ENCODE results near the gene SEZ6L. TPM values are rescaled to one million over a fixed set of nuclear protein-coding genes. Genes with fewer than 3 reads are reported as not detected.

Gene SEZ6L
- polyA plus RNA-seq, 2 donors, result 0.01 to 0.04 TPM

- H3K27ac ChIP-seq (ENCODE audit: low read depth in 2 of 2, low read length in 1 of 2), result no peak overlapping the region
- no peaks in the 10 kb centered on the region for H3K36me3 ChIP-seq (ENCODE audit: control insufficient read depth in 2 of 2, insufficient read depth in 2 of 2, low read length in 1 of 2)
- H3K27me3 ChIP-seq (ENCODE audit: control insufficient read depth in 1 of 2, insufficient read depth in 2 of 2, low read length in 2 of 2), result peaks cover 0 to 3% of the 10 kb centered on the region in 2 donors
- WGBS, 2 donors, result 42 to 56% methylated on average over 4 of the region's 4 CpGs
- no peaks in the 10 kb centered on the region for H3K9me3 ChIP-seq (ENCODE audit: control insufficient read depth in 2 of 2, insufficient read depth in 1 of 2, low read depth in 1 of 2, low read length in 1 of 2)
- H3K4me1 ChIP-seq (ENCODE audit: control insufficient read depth in 2 of 2, insufficient read depth in 2 of 2, low read length in 1 of 2), result no peaks in the 10 kb centered on the region
- no peak overlapping the region for H3K4me3 ChIP-seq (ENCODE audit: low read depth in 1 of 2, low read length in 2 of 2)
Observed at GRCh38 chr22:26303475-26303874, 134.2 kb downstream of the SEZ6L start.

GRCh38 chr22:26304730-26305129 is 135.5 kb downstream of the SEZ6L start:
- peaks cover 0 to 3% of the 10 kb centered on the region in 2 donors for H3K27me3 ChIP-seq (ENCODE audit: control insufficient read depth in 1 of 2, insufficient read depth in 2 of 2, low read length in 2 of 2)
- no peak overlapping the region for H3K4me3 ChIP-seq (ENCODE audit: low read depth in 1 of 2, low read length in 2 of 2)
- no peaks in the 10 kb centered on the region for H3K4me1 ChIP-seq (ENCODE audit: control insufficient read depth in 2 of 2, insufficient read depth in 2 of 2, low read length in 1 of 2)
- H3K9me3 ChIP-seq (ENCODE audit: control insufficient read depth in 2 of 2, insufficient read depth in 1 of 2, low read depth in 1 of 2, low read length in 1 of 2), result no peaks in the 10 kb centered on the region
- WGBS, 2 donors, result 69 to 81% methylated on average over 3 of the region's 3 CpGs
- no peaks in the 10 kb centered on the region for H3K36me3 ChIP-seq (ENCODE audit: control insufficient read depth in 2 of 2, insufficient read depth in 2 of 2, low read length in 1 of 2)
- no peak overlapping the region for H3K27ac ChIP-seq (ENCODE audit: low read depth in 2 of 2, low read length in 1 of 2)

GRCh38 chr22:26308467-26308866 is 139.2 kb downstream of the SEZ6L start:
- Histone ChIP-seq H3K4me3 (ENCODE audit: low read depth in 1 of 2, low read length in 2 of 2) (no peak overlapping the region), H3K27ac (ENCODE audit: low read depth in 2 of 2, low read length in 1 of 2) (no peak overlapping the region), H3K36me3 (ENCODE audit: control insufficient read depth in 2 of 2, insufficient read depth in 2 of 2, low read length in 1 of 2) (no peaks in the 10 kb centered on the region), H3K4me1 (ENCODE audit: control insufficient read depth in 2 of 2, insufficient read depth in 2 of 2, low read length in 1 of 2) (no peaks in the 10 kb centered on the region), H3K27me3 (ENCODE audit: control insufficient read depth in 1 of 2, insufficient read depth in 2 of 2, low read length in 2 of 2) (peaks cover 0 to 3% of the 10 kb centered on the region in 2 donors), H3K9me3 (ENCODE audit: control insufficient read depth in 2 of 2, insufficient read depth in 1 of 2, low read depth in 1 of 2, low read length in 1 of 2) (no peaks in the 10 kb centered on the region)
- WGBS, 2 donors, result 74 to 80% methylated on average over 3 of the region's 3 CpGs

GRCh38 chr22:26310616-26311015 is 141.4 kb downstream of the SEZ6L start:
- peaks cover 0 to 3% of the 10 kb centered on the region in 2 donors for H3K27me3 ChIP-seq (ENCODE audit: control insufficient read depth in 1 of 2, insufficient read depth in 2 of 2, low read length in 2 of 2)

GRCh38 chr22:26313291-26313690 is 144.0 kb downstream of the SEZ6L start:
- Histone ChIP-seq H3K27ac (ENCODE audit: low read depth in 2 of 2, low read length in 1 of 2) (no peak overlapping the region), H3K36me3 (ENCODE audit: control insufficient read depth in 2 of 2, insufficient read depth in 2 of 2, low read length in 1 of 2) (no peaks in the 10 kb centered on the region), H3K4me1 (ENCODE audit: control insufficient read depth in 2 of 2, insufficient read depth in 2 of 2, low read length in 1 of 2) (no peaks in the 10 kb centered on the region), H3K27me3 (ENCODE audit: control insufficient read depth in 1 of 2, insufficient read depth in 2 of 2, low read length in 2 of 2) (no peaks in the 10 kb centered on the region), H3K4me3 (ENCODE audit: low read depth in 1 of 2, low read length in 2 of 2) (no peak overlapping the region), H3K9me3 (ENCODE audit: control insufficient read depth in 2 of 2, insufficient read depth in 1 of 2, low read depth in 1 of 2, low read length in 1 of 2) (no peaks in the 10 kb centered on the region)
- WGBS, 2 donors, result 42 to 53% methylated on average over 7 of the region's 7 CpGs

More at GRCh38 chr22:26310616-26311015, 141.4 kb downstream of the SEZ6L start:
- no peak overlapping the region for H3K27ac ChIP-seq (ENCODE audit: low read depth in 2 of 2, low read length in 1 of 2)
- no peaks in the 10 kb centered on the region for H3K36me3 ChIP-seq (ENCODE audit: control insufficient read depth in 2 of 2, insufficient read depth in 2 of 2, low read length in 1 of 2)
- 92 to 95% methylated on average over 13 of the region's 13 CpGs for WGBS, 2 donors
- H3K4me1 ChIP-seq (ENCODE audit: control insufficient read depth in 2 of 2, insufficient read depth in 2 of 2, low read length in 1 of 2), result no peaks in the 10 kb centered on the region
- H3K9me3 ChIP-seq (ENCODE audit: control insufficient read depth in 2 of 2, insufficient read depth in 1 of 2, low read depth in 1 of 2, low read length in 1 of 2), result no peaks in the 10 kb centered on the region
- no peak overlapping the region for H3K4me3 ChIP-seq (ENCODE audit: low read depth in 1 of 2, low read length in 2 of 2)

- Histone ChIP-seq H3K4me1 (ENCODE audit: control insufficient read depth in 2 of 2, insufficient read depth in 2 of 2, low read length in 1 of 2) (no peaks in the 10 kb centered on the region), H3K9me3 (ENCODE audit: control insufficient read depth in 2 of 2, insufficient read depth in 1 of 2, low read depth in 1 of 2, low read length in 1 of 2) (no peaks in the 10 kb centered on the region), H3K27me3 (ENCODE audit: control insufficient read depth in 1 of 2, insufficient read depth in 2 of 2, low read length in 2 of 2) (no peaks in the 10 kb centered on the region), H3K4me3 (ENCODE audit: low read depth in 1 of 2, low read length in 2 of 2) (no peak overlapping the region), H3K36me3 (ENCODE audit: control insufficient read depth in 2 of 2, insufficient read depth in 2 of 2, low read length in 1 of 2) (no peaks in the 10 kb centered on the region), H3K27ac (ENCODE audit: low read depth in 2 of 2, low read length in 1 of 2) (no peak overlapping the region)
- 85 to 88% methylated on average over 2 of the region's 2 CpGs for WGBS, 2 donors
Observed at GRCh38 chr22:26314171-26314570, 144.9 kb downstream of the SEZ6L start.

- Histone ChIP-seq H3K27me3 (ENCODE audit: control insufficient read depth in 1 of 2, insufficient read depth in 2 of 2, low read length in 2 of 2) (no peaks in the 10 kb centered on the region), H3K4me1 (ENCODE audit: control insufficient read depth in 2 of 2, insufficient read depth in 2 of 2, low read length in 1 of 2) (no peaks in the 10 kb centered on the region), H3K4me3 (ENCODE audit: low read depth in 1 of 2, low read length in 2 of 2) (no peak overlapping the region), H3K27ac (ENCODE audit: low read depth in 2 of 2, low read length in 1 of 2) (no peak overlapping the region), H3K9me3 (ENCODE audit: control insufficient read depth in 2 of 2, insufficient read depth in 1 of 2, low read depth in 1 of 2, low read length in 1 of 2) (no peaks in the 10 kb centered on the region), H3K36me3 (ENCODE audit: control insufficient read depth in 2 of 2, insufficient read depth in 2 of 2, low read length in 1 of 2) (no peaks in the 10 kb centered on the region)
- 56% methylated on average over 6 of the region's 6 CpGs for WGBS, 2 donors
Observed at GRCh38 chr22:26314656-26315055, 145.4 kb downstream of the SEZ6L start.

GRCh38 chr22:26316732-26317285 is 147.5 kb downstream of the SEZ6L start:
- no peaks in the 10 kb centered on the region for H3K36me3 ChIP-seq (ENCODE audit: control insufficient read depth in 2 of 2, insufficient read depth in 2 of 2, low read length in 1 of 2)
- no peak overlapping the region for H3K4me3 ChIP-seq (ENCODE audit: low read depth in 1 of 2, low read length in 2 of 2)
- no peaks in the 10 kb centered on the region for H3K27me3 ChIP-seq (ENCODE audit: control insufficient read depth in 1 of 2, insufficient read depth in 2 of 2, low read length in 2 of 2)
- H3K9me3 ChIP-seq (ENCODE audit: control insufficient read depth in 2 of 2, insufficient read depth in 1 of 2, low read depth in 1 of 2, low read length in 1 of 2), result no peaks in the 10 kb centered on the region
- H3K27ac ChIP-seq (ENCODE audit: low read depth in 2 of 2, low read length in 1 of 2), result no peak overlapping the region
- WGBS, 2 donors, result 76 to 82% methylated on average over 2 of the region's 2 CpGs
- H3K4me1 ChIP-seq (ENCODE audit: control insufficient read depth in 2 of 2, insufficient read depth in 2 of 2, low read length in 1 of 2), result no peaks in the 10 kb centered on the region

GRCh38 chr22:26318975-26319374 is 149.7 kb downstream of the SEZ6L start:
- H3K27me3 ChIP-seq (ENCODE audit: control insufficient read depth in 1 of 2, insufficient read depth in 2 of 2, low read length in 2 of 2), result no peaks in the 10 kb centered on the region

GRCh38 chr22:26320447-26320846 is 151.2 kb downstream of the SEZ6L start:
- H3K27me3 ChIP-seq (ENCODE audit: control insufficient read depth in 1 of 2, insufficient read depth in 2 of 2, low read length in 2 of 2), result no peaks in the 10 kb centered on the region
- H3K4me1 ChIP-seq (ENCODE audit: control insufficient read depth in 2 of 2, insufficient read depth in 2 of 2, low read length in 1 of 2), result no peaks in the 10 kb centered on the region
- H3K4me3 ChIP-seq (ENCODE audit: low read depth in 1 of 2, low read length in 2 of 2), result no peak overlapping the region
- no peaks in the 10 kb centered on the region for H3K36me3 ChIP-seq (ENCODE audit: control insufficient read depth in 2 of 2, insufficient read depth in 2 of 2, low read length in 1 of 2)
- no peak overlapping the region for H3K27ac ChIP-seq (ENCODE audit: low read depth in 2 of 2, low read length in 1 of 2)
- WGBS, 2 donors, result 52 to 66% methylated on average over 5 of the region's 5 CpGs
- H3K9me3 ChIP-seq (ENCODE audit: control insufficient read depth in 2 of 2, insufficient read depth in 1 of 2, low read depth in 1 of 2, low read length in 1 of 2), result no peaks in the 10 kb centered on the region

More at GRCh38 chr22:26318975-26319374, 149.7 kb downstream of the SEZ6L start:
- WGBS, 2 donors, result 45 to 55% methylated on average over 6 of the region's 6 CpGs
- H3K27ac ChIP-seq (ENCODE audit: low read depth in 2 of 2, low read length in 1 of 2), result no peak overlapping the region
- H3K4me1 ChIP-seq (ENCODE audit: control insufficient read depth in 2 of 2, insufficient read depth in 2 of 2, low read length in 1 of 2), result no peaks in the 10 kb centered on the region
- H3K9me3 ChIP-seq (ENCODE audit: control insufficient read depth in 2 of 2, insufficient read depth in 1 of 2, low read depth in 1 of 2, low read length in 1 of 2), result no peaks in the 10 kb centered on the region
- no peaks in the 10 kb centered on the region for H3K36me3 ChIP-seq (ENCODE audit: control insufficient read depth in 2 of 2, insufficient read depth in 2 of 2, low read length in 1 of 2)
- H3K4me3 ChIP-seq (ENCODE audit: low read depth in 1 of 2, low read length in 2 of 2), result no peak overlapping the region

Measured in esophagus (tissue), 2 donors.